Neuron (in vitro differentiated cells): Measurements from ENCODE around the gene SUGT1.
A peak's percentile ranks its signal among the peaks of the same experiment; 100 is the strongest.

Experiments used
- H2AFZ ChIP-seq: one replicate; pipeline ENCODE4 v1.6.1; 2013; ENCODE audit warnings: low read depth, mild to moderate bottlenecking, inconsistent platforms, low read length, moderate library complexity
- H3K27me3 ChIP-seq: one replicate; pipeline ENCODE4 v1.6.1; 2013; ENCODE audit warnings: low read length; ENCODE audit not compliant: insufficient read depth
- H3K36me3 ChIP-seq: one replicate; pipeline ENCODE4 v1.6.1; 2013; ENCODE audit warnings: low read length; ENCODE audit not compliant: insufficient read depth
- H3K4me1 ChIP-seq: one replicate; pipeline ENCODE4 v1.6.1; 2013; ENCODE audit warnings: low read length; ENCODE audit not compliant: insufficient read depth
- H3K4me3 ChIP-seq: 2 replicates; pipeline ENCODE4 v1.5.1; 2013; ENCODE audit warnings: mild to moderate bottlenecking, low read length, moderate library complexity
- H3K9me3 ChIP-seq: one replicate; pipeline ENCODE4 v1.6.1; 2013; ENCODE audit warnings: low read length

The SUGT1 gene

DNA sequence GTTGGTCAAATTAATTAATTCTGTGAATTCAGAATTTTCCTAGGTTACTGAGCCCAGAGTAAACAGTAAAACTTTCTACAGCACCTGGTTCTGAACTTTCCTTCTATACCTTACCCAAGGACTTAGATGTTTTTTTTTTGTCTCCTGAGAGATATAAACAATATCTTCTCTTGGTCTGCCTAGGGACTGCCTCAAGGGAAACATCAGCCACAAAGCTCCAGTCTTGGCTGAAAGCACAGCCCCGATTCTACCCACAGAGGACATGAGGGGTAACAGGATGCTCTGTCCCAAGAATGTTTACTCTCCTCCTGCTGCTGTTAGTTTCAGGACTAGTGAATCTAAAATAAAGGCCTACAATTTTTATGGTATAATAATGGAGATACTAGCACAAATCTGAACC, 72.7 kb downstream of the SUGT1 start:
- Histone ChIP-seq H3K36me3 (no peaks in the 10 kb centered on the region), H3K4me1 (no peaks in the 10 kb centered on the region), H3K27me3 (no peaks in the 10 kb centered on the region), H3K4me3 (no peak overlapping the region), H2AFZ (no peak overlapping the region), H3K9me3 (no peaks in the 10 kb centered on the region)

DNA sequence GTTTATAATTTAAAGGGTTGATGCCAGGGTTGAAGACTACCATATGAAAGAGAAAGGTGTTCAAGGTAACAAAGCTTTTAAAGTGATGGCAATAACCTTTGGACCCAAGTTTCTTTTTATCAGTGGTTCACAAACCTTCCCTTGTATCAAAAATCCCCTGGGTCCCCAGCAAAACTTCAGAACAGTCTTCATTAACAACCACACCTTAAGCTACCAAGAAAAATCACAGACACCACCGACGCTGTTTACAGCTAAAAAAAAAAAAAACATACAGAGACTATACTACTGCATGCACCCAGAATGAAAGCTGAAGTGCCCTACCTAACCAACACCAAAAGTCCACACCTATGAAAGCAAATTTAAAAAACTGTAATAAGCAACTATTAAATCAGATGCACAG, 73.6 kb downstream of the SUGT1 start:
- Histone ChIP-seq H3K4me1 (no peaks in the 10 kb centered on the region), H3K27me3 (no peaks in the 10 kb centered on the region), H3K36me3 (no peaks in the 10 kb centered on the region), H3K9me3 (no peaks in the 10 kb centered on the region), H2AFZ (no peak overlapping the region), H3K4me3 (no peak overlapping the region)

DNA sequence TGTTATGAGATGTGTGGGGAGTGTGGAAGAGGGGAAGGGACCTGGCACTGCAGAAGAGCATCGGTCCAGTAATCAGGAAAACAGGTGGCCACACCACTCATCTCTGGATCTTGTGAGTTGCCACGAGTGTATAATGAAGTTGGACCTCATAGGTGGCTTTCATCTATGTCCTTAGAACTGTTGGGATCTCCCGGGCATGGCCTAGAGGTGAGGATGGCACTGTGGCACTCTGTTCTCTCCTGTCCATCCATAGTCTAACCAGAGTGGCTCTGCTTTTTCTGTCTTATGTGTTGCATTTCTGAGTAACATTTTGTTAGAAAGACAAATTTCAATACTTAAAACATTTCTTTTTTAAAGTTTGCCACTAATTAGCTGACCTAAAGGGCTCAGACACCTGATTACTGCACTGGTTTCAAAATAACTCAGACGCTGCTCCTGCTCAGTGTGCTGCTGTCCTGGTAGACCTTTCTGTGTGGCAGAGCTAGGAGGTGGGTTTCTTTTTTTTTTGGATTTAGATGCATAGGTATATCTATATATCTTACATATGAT, 81.5 kb downstream of the SUGT1 start:
- no peak overlapping the region for H3K4me3 ChIP-seq
- no peaks in the 10 kb centered on the region for H3K9me3 ChIP-seq

DNA sequence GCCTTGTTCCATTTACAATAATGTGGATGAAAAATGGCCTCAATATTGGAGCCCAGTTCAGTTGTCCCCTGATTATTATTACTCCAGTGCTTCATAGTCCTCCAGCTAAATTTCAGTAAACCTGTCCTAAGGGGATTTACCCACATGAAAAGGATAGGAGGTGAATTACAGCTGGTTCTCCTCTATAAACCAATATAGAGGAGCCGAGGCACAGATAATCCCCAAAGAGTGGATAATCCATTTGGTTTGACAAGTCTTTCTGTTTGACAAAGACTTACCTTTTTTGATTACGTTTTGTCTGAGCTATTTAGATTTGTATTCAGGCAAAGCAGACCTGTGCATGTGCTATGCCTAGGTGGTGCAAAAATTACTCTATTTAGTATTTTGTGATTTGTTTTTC, 84.3 kb downstream of the SUGT1 start:
- Histone ChIP-seq H3K27me3 (no peaks in the 10 kb centered on the region), H3K4me1 (peaks cover 14% of the 10 kb centered on the region), H3K9me3 (no peaks in the 10 kb centered on the region), H3K4me3 (no peak overlapping the region), H3K36me3 (no peaks in the 10 kb centered on the region), H2AFZ (no peak overlapping the region)

More for the DNA sequence above, 81.5 kb downstream of the SUGT1 start:
- H3K4me1 ChIP-seq: peaks cover 14% of the 10 kb centered on the region
- no peaks in the 10 kb centered on the region for H3K27me3 ChIP-seq
- no peaks in the 10 kb centered on the region for H3K36me3 ChIP-seq
- no peak overlapping the region for H2AFZ ChIP-seq

DNA sequence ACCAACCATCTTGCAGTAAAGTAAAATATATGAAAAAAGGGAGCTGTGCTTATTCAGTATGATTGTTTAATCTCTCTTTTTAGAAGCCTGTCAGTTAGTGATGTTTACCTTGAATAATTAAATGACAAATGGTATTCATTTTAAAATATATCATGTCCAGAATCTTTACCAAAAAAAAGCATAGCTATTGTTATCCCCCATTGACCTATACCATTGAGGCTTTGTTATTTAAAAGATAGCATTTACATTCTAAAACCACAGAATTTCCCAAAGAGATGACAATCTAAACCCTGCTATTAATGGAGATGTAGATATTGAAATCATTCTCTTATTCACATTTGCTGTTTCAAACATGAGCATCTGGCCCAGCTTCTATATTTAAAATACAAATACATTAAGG, 84.8 kb downstream of the SUGT1 start:
- Histone ChIP-seq H3K4me1 (peaks cover 14% of the 10 kb centered on the region), H3K27me3 (no peaks in the 10 kb centered on the region), H3K36me3 (no peaks in the 10 kb centered on the region), H3K4me3 (no peak overlapping the region), H3K9me3 (no peaks in the 10 kb centered on the region), H2AFZ (peak overlapping the region; percentile 53)

DNA sequence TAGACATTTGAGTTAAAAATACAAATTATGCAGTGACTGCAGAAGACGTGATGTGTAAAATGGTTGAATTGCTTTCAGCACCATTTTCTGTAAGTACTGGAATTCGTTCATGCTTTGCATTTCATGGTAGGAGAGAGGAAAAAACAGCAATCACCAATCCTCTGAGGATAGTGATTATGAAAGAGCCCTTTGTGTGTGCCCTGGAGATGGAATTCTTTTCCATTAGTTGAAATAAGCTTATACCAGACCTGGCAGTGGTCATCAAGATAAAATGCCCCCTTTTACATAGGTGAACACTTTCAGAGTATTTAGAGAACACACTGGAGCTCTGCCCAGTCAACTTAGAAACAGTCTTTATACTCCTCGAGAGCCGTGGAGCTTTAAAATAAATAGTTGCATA, 85.3 kb downstream of the SUGT1 start:
- Histone ChIP-seq H2AFZ (peak overlapping the region; percentile 53), H3K36me3 (no peaks in the 10 kb centered on the region), H3K27me3 (no peaks in the 10 kb centered on the region), H3K4me3 (no peak overlapping the region), H3K9me3 (no peaks in the 10 kb centered on the region), H3K4me1 (peaks cover 14% of the 10 kb centered on the region)

DNA sequence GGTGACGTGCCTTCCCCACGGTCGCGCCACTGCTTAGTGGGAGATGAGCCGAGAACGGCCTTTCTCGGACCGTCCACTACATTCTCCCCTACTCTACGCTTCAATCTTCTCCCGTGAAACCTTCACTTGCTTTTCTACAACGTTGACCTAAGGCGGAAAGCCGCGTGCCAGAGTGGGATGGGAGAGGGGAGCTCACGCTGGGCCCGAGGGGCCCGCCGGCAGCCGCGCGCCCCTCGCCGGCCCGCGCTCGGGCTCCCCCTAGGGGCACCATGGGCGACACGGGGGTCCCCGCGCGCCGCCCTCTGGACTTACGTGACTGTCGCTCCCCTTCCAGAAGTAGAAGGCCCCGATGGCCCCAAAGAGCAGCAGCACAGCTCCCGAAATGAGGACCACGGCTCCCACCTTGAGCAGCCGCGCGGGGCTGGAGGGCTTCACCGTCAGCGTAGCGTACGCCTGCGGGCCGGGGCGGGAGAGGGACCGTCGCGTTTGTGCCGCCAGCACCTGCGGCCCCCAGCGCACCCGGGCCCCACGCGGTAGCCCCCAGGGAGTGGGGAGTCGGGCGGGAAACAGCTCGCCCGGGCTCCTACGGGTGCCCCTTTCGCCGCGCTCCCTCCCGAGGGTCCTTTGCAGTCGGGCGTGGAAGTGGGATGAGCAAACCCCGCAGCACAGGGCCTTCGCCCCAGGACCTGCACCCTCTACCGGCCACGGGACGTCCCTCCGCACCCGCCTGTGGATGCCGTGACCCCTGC, 86.3 kb downstream of the SUGT1 start:
- Histone ChIP-seq H3K27me3 (no peaks in the 10 kb centered on the region), H2AFZ (no peak overlapping the region), H3K4me3 (no peak overlapping the region), H3K4me1 (peaks cover 14% of the 10 kb centered on the region), H3K36me3 (no peaks in the 10 kb centered on the region), H3K9me3 (no peaks in the 10 kb centered on the region)

DNA sequence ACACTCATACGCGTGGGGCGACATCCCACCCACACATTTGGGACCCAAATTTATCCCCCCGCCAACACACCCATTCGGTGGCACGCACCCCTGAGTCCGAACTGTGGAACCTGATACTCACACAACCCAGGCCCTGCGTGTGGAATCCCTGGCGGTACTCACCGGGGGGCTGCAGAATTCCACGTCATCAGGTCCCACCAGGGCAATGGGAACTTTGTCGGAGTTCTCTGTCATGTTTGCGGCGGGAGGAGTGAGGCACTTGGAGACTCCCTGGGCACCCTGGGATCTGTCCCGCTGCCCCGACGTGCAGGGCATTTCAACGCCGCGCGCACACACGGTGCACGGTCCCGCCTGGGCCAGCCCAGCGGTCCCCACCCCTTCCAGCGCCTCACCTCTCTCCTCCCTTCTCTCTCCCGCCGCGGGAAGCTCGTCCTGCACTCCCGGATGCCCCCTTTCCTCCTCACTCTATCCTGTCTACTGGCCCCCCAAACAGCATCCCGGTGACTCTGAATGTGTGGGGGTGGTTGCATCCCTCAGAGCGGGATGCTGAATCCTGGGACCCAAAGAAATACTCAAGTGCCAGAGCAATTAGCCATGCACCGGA, 86.9 kb downstream of the SUGT1 start, which contains the start of gene CNMD:
CNMD (minus strand) TSS at position 353 of the 604 bp plus-strand sequence; CDS start at position 234, 119 bp downstream.
- H2AFZ ChIP-seq: no peak within 1 kb of the TSS
- no peak within 1 kb of the TSS for H3K4me3 ChIP-seq
- peaks cover 14% of the 10 kb centered on the region for H3K4me1 ChIP-seq
- no peaks in the 10 kb centered on the region for H3K36me3 ChIP-seq
- H3K9me3 ChIP-seq: no peaks in the 10 kb centered on the region
- H3K27me3 ChIP-seq: no peaks in the 10 kb centered on the region

DNA sequence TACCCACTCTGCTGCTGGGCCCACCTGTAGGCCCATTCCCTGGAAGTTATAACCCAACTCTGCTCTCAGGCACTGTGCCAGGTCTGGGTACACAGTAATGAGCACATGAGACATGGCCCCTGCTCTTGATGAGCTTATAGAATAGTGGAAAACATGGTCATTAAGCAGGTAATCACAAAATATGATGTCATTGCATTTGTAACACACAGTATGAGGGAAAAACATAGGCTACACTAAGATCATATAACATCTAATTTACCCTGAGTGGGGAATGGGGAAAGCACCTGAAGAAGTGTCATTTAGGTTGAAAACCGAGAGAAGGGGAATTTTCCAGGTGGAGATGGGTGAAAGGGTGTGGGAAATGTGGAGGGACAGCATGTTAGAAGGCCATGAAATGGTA, 90.9 kb downstream of the SUGT1 start:
- H3K4me3 ChIP-seq: no peak overlapping the region
- H3K4me1 ChIP-seq: peaks cover under 1% of the 10 kb centered on the region
- H2AFZ ChIP-seq: no peak overlapping the region
- H3K9me3 ChIP-seq: no peaks in the 10 kb centered on the region
- no peaks in the 10 kb centered on the region for H3K36me3 ChIP-seq
- no peaks in the 10 kb centered on the region for H3K27me3 ChIP-seq

DNA sequence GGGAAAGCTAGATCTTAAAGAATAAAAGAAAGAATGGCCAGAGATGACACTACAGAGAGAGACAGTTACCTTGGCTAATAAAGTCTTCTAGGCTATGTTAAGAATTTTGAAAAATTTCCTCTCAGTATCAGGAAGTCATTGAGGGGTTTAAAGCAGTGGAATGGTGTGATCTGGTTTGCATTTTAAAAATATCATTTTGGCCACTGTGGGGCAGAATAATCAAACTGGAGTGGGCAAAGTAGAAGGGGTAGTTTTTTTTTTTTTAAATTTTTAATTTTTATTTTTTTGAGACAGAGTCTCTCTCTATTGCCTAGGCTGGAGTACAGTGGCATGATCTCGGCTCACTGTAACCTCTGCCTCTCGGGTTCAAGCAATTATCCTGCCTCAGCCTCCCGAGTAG, 91.4 kb downstream of the SUGT1 start:
- no peaks in the 10 kb centered on the region for H3K9me3 ChIP-seq
- no peak overlapping the region for H2AFZ ChIP-seq
- H3K4me3 ChIP-seq: no peak overlapping the region
- H3K36me3 ChIP-seq: no peaks in the 10 kb centered on the region
- H3K27me3 ChIP-seq: no peaks in the 10 kb centered on the region
- H3K4me1 ChIP-seq: no peaks in the 10 kb centered on the region

DNA sequence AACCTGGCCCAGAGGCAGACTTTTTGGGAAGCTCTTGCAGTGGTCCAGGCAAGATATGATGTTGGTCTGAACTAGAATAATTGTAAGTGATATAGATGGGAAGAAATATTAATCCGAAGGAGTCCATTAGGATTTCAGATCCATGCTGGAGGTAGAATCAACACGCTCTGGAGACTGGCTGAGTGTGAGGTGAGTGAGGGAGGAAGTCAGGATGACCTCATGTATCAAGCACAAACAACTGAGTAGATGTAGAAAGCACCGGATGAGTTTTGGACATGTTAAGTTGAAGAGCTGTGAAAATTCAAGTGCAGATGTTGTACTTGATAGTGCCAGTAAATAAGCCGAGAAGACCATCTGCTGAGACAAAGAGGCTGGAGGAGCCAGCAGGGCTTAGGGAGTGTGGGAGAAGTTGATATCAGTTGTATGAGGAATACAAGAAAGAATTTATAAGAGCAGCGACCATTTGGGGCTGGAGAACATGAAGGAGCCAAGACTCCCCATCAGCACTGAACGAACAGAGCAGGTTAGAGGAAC, 92.3 kb downstream of the SUGT1 start:
- Histone ChIP-seq H3K4me1 (no peaks in the 10 kb centered on the region), H3K4me3 (no peak overlapping the region), H3K36me3 (no peaks in the 10 kb centered on the region), H2AFZ (no peak overlapping the region), H3K9me3 (no peaks in the 10 kb centered on the region), H3K27me3 (no peaks in the 10 kb centered on the region)

DNA sequence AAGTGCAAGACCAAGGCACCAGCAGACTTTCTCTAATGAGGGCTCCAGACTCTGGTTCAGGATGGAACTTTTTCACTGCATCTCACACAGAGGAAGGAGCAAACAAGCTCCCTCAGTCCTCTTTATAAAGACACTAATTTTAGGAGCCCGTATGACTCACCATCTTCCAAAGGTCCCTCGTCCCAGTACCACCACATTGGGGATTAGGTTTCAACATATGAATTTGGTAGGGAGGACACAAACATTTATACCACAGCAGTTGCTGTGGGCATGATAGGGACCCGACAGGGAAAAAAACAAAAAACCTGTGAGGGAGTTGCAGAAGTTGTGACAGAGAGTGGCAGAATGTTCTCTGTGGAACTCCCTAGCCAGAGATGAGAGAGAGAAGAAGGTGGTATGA, 93.5 kb downstream of the SUGT1 start:
- no peaks in the 10 kb centered on the region for H3K4me1 ChIP-seq
- H3K9me3 ChIP-seq: no peaks in the 10 kb centered on the region
- H3K36me3 ChIP-seq: no peaks in the 10 kb centered on the region
- H3K27me3 ChIP-seq: no peaks in the 10 kb centered on the region
- H2AFZ ChIP-seq: no peak overlapping the region
- no peak overlapping the region for H3K4me3 ChIP-seq

DNA sequence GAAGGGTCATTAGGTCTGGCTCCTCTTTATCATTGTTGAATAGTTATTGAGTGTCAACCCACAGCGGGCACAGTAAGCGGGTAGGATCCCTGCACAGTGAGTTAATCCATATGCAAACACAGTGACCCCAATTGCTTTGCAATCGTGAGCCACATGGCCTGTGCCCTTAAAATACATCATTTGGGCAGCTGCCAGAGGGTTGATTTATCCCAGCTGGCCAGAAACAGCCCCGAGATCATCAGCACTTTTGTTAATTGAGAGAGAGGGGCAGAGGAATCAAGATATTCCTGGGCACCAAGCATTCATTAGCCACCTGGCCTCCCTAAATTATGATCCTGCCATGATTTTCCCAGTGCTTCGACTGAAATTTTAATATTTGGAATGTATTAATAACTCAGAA, 96.8 kb downstream of the SUGT1 start:
- Histone ChIP-seq H3K4me1 (no peaks in the 10 kb centered on the region), H3K27me3 (no peaks in the 10 kb centered on the region), H3K36me3 (no peaks in the 10 kb centered on the region), H3K4me3 (no peak overlapping the region), H2AFZ (no peak overlapping the region), H3K9me3 (no peaks in the 10 kb centered on the region)
